IPS-NIHi11 (cell line): ENCODE data around the gene AFF4.

Source experiments
- DNase-seq: peaks from one replicate; pipeline ENCODE4 v3.0.0; 2012; ENCODE audit warnings: mixed read lengths, low spot score

AFF4 gene

GRCh38 chr5:132854301-132854700, 109.1 kb downstream of the AFF4 start:
- DNase-seq = no peak

- no peak for DNase-seq
These were observed 109.6 kb downstream of the AFF4 start for GRCh38 chr5:132853790-132854189.

GRCh38 chr5:132853323-132853722, 110.1 kb downstream of the AFF4 start:
- DNase-seq = no peak

- DNase-seq = no peak
These were observed 113.4 kb downstream of the AFF4 start for GRCh38 chr5:132850066-132850465.

- no peak for DNase-seq
These were observed 114.1 kb downstream of the AFF4 start for GRCh38 chr5:132849347-132849746.

GRCh38 chr5:132848270-132848669, 115.2 kb downstream of the AFF4 start:
- no peak for DNase-seq

- no peak for DNase-seq
These were observed 122.1 kb downstream of the AFF4 start for GRCh38 chr5:132841305-132841704.

- DNase-seq = no peak
These were observed 122.5 kb downstream of the AFF4 start for GRCh38 chr5:132840896-132841295.

GRCh38 chr5:132840313-132840712, 123.1 kb downstream of the AFF4 start:
- no peak for DNase-seq

GRCh38 chr5:132839426-132840301, 123.8 kb downstream of the AFF4 start:
- DNase-seq = no peak

- no peak for DNase-seq
These were observed 124.7 kb downstream of the AFF4 start for GRCh38 chr5:132838516-132839282.

GRCh38 chr5:132837868-132838267, 125.6 kb downstream of the AFF4 start:
- DNase-seq = no peak

- DNase-seq = no peak
These were observed 126.6 kb downstream of the AFF4 start for GRCh38 chr5:132836852-132837251.

GRCh38 chr5:132834057-132834456, 129.4 kb downstream of the AFF4 start:
- no peak for DNase-seq

GRCh38 chr5:132832612-132833011, 130.8 kb downstream of the AFF4 start:
- no peak for DNase-seq

- DNase-seq = no peak
These were observed 132.2 kb downstream of the AFF4 start for GRCh38 chr5:132831095-132831860.

- peak; percentile 84 for DNase-seq
These were observed 132.9 kb downstream of the AFF4 start, which contains the start of gene SHROOM1 for GRCh38 chr5:132830436-132831094. Gene SHROOM1, minus strand, starts transcription at chr5:132830647. Its CDS starts 4,507 bp downstream, at chr5:132826140.

- peak; percentile 89 for DNase-seq
These were observed 133.5 kb downstream of the AFF4 start for GRCh38 chr5:132829742-132830435.

GRCh38 chr5:132828846-132829494, 134.5 kb downstream of the AFF4 start:
- DNase-seq = no peak

- DNase-seq = no peak
These were observed 135.3 kb downstream of the AFF4 start for GRCh38 chr5:132827943-132828673.
